SHP77 (cell line): Measurements from ENCODE around the gene CYFIP1.

ENCODE experiments used
- DNase-seq, 2 experiments: peaks; one replicate each; lab custom pipeline; 2025; lab: John Stamatoyannopoulos, UW

CYFIP1 gene

GRCh38 chr15:22968366-22968765 lies 11.8 kb downstream of the CYFIP1 start:
- DNase-seq, result no peak

DNA sequence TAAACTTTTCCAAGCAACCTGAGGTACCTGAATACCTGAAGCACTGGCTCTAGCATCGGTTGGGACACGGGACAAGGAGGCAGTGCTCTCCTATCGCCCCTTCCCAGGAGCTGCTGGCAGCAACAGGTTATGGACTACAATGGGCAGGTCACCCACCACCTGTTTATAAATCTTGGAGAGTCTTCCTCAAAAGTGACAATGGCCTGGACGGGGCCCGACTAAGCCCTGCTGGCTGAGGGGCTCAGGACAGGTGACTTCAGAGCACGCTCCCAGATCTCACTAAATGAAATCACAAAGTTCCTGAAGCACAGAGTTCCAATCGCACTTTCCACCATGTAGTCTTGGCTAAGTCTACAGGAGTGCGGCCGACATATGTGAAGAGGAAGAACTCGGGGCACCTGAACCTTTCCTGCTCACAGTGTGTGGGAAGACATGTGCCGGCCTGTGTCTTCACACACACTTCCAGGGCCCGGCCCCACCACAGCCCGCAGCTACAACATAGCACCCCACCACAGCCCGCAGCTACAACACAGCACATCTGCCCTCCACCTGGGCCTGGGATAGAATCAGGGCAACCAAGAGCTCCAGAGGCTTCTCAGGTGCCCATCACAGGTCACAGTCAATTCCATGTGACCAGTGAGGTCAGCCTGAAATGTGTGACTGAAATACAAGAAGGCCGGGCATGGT lies 12.9 kb downstream of the CYFIP1 start:
- DNase-seq, result no peak

- no peak for DNase-seq
These were observed 13.7 kb downstream of the CYFIP1 start for GRCh38 chr15:22966321-22967083.

DNA sequence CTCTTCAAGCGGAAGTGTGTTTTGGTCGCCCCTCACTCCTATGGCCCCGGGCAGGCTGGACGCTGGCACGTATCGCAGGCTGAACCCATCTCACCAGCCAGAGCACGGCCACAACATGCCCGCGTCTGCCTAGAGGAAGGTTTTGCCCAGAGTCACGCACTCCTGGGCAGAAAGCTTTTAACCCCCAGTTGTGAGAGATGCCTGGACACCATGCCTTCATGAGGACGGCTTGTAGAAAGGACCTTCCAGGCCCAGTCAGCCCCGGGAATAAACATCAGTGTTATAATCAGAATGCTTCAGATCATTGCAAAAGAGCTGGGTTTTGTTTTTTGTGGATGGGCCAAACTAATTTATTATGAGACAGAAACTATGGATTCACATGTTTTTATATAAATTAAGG lies 16.5 kb downstream of the CYFIP1 start:
- no peak for DNase-seq

DNA sequence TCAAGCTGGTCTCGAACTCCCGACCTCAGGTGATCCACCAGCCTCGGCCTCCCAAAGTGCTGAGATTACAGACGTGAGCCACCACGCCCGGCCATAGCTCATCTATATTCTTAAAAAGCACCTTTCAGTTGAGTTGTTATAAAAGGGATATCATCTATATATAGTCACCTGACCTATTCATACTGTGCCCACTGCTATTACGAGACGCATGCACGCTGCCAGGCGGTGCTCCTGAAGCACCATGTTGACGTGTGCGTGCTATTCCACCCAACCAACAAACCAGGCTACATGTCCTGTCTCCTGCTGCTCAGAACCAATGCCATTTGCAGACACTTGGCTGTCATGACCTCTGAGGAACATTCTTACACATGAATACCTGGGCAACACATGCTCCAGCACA lies 17.6 kb downstream of the CYFIP1 start:
- DNase-seq, result no peak

DNA sequence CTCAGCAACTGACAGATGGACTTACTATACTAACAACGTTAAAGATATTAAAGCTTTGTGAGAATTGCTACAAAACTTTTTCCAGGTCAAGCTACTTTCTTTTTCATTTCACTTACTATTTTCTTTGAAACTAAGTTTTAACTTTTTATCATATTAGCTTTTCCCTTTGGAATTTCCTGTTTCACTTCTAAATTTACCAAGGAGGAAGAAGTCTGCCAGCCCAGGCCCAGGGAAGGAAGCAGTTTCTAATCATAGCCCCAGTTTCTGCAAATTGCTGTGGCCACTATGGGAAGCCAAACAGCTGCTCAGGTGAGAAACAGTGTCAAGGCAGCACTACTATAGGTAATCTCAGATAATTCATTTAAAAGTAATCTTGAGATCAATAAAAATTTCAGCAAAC lies 18.4 kb downstream of the CYFIP1 start:
- DNase-seq, result no peak

DNA sequence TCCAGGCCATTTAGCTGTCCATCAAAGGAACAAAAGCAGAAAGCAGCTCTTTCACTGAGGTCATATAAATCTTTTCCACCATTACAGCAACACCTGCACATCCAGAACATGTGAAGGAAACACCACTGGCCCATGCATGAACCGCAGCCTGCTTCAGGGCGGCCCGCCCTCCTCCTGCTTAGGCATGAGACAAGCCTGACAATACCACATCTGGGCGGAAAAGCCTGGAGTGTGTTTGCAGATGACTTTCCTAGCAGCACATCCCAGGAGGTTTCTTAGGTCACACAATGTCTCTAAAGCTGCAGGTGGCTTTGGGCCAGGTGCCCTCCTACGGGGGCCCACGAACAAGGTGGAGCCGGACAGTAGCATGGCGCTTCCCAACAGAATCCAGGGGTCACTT lies 19.6 kb downstream of the CYFIP1 start:
- no peak for DNase-seq

DNA sequence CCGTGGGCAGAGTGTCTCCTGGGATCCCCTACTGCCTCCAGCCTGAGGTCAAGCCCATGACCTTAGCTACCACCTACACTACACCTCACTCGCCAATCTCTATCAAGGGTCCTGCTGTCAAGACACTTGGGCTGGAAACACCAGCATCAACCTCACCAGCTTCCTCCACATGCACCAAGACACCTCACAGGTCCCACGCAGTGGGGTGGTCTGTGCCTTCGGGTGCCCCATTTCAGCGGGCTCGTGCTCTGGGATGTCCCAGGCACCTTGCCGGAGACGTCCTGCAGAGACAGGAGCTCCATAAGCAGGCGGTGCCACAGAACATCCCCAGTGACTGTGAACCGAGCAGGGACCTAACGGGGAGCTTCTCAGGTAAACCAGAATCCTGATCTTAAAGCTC lies 20.0 kb downstream of the CYFIP1 start:
- no peak for DNase-seq

- no peak for DNase-seq
These were observed 20.7 kb downstream of the CYFIP1 start for GRCh38 chr15:22959321-22960101.

DNA sequence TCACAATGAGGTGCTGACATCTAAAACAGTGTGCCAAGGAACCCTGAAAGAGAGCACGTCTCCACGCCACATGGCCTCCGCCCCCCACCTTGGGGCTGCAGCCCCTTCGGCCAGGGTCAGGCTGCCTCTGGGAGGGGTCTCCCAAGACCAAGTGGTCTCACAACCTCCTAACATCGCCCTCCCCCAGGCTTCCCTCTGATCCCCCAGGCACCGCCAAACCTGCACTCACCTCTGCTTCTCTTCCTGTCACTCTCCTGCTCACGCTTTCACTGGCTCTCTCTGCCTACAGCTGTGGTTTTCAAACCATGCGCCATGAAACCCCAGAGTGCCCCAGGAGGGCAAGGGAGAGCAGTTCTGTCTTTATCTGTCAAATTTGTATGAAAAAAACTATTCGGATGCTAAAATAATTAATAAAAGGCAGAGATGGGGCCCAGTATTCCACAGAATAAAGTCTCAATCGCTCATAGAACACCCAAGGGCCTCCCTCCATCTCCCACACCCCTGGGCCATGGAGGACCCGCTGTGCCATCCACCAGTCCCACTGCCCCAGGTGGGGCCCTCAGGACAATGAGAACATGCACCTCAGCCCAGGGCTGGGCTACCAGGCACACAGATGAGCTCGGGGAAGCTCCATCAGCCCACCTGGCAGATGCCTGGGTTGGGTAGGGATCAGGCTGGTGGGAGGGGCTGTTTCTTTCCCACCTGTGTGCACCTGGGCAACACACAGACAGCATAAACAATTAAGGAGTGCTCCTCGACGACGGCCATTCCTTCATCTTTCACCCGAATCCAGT lies 21.5 kb downstream of the CYFIP1 start:
- no peak for DNase-seq

- DNase-seq, result no peak
These were observed 23.2 kb downstream of the CYFIP1 start for GRCh38 chr15:22956978-22957260.

GRCh38 chr15:22956257-22956977 lies 23.8 kb downstream of the CYFIP1 start:
- DNase-seq, result no peak

- no peak for DNase-seq
These were observed 24.5 kb downstream of the CYFIP1 start for GRCh38 chr15:22955544-22956119.

GRCh38 chr15:22954798-22955543 lies 25.2 kb downstream of the CYFIP1 start:
- DNase-seq, result no peak

DNA sequence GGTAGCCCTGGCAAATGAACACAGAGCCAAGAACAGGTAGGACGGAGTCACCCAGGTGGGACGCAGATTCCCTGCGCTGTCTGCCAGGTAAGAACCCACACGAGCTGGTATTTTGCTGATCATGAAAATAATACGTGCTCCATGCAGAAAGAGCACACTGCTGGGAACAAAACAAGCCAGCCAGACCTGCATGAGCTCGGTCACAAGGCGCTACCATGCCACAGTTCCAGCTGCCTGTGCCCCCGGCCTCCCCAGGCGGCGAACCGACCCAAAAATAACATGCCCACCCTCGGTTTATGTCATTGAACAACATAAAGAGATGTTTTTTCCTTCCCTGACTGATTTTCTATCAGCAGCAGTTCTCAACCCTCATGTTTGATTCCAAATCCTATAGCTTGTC lies 25.8 kb downstream of the CYFIP1 start:
- no peak for DNase-seq

GRCh38 chr15:22952796-22953579 lies 27.2 kb downstream of the CYFIP1 start:
- DNase-seq, result no peak

GRCh38 chr15:22951381-22952280 lies 28.5 kb downstream of the CYFIP1 start:
- no peak for DNase-seq

DNA sequence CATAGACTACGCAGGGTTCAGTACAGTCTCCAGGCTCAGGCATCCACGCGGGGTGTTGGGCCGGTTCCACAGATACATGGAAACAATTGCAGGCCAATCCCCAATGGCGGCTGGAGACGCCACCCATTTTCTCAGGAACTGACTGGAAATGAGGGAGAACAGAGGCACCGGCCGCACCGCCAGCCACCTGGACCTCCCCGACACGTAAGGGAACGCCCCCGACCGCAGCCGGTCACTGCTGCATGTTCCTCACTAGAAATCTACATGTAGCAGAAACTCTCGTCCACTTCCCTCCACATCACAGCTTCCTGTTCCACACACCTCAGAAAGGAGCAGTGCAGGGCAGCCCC lies 29.2 kb downstream of the CYFIP1 start:
- no peak for DNase-seq
